GM23338 (cell line): ENCODE results near the gene MIB2.

Experiments
- CREB1 ChIP-seq: fragments of 250-450 bp; sonication (Bioruptor Pico); IDR thresholded peaks from 2 replicates; pipeline ENCODE4 v1.5.0; 2020; ENCODE audit warnings: low read depth, mild to moderate bottlenecking, moderate library complexity
- CTCF ChIP-seq, 2 experiments: fragments of 200-600 bp in 1 of 2; sonication (generic) in 1 of 2; conservative IDR thresholded peaks; 2 replicates each; pipeline versions ENCODE4 v1.5.1 to v1.6.1; 2016 to 2017; ENCODE audit warnings: antibody characterized with exemption in 2 of 2, low read depth in 2 of 2, mild to moderate bottlenecking in 2 of 2, moderate library complexity in 1 of 2
- EZH2 ChIP-seq: fragments of 200-600 bp; sonication (generic); IDR thresholded peaks from one replicate; pipeline ENCODE4 v1.8.0; 2017; ENCODE audit warnings: antibody characterized with exemption, mild to moderate bottlenecking, low read depth; ENCODE audit not compliant: unreplicated experiment
- EZH2phosphoT487 ChIP-seq: fragments of 200-600 bp; sonication (generic); IDR thresholded peaks from one replicate; pipeline ENCODE4 v1.8.1; 2018; ENCODE audit warnings: antibody characterized with exemption; ENCODE audit not compliant: unreplicated experiment
- POLR2AphosphoS5 ChIP-seq: IDR thresholded peaks from 2 replicates; pipeline ENCODE4 v1.6.1; 2016; ENCODE audit warnings: antibody characterized with exemption, low read depth
- REST ChIP-seq: IDR thresholded peaks from one replicate; pipeline ENCODE4 v1.6.1; 2018; ENCODE audit warnings: antibody characterized with exemption; ENCODE audit not compliant: unreplicated experiment
- STAT1 ChIP-seq: IDR thresholded peaks from one replicate; pipeline ENCODE4 v1.6.1; 2016; ENCODE audit warnings: antibody characterized with exemption; ENCODE audit not compliant: unreplicated experiment

- TF ChIP-seq CTCF (conservative IDR thresholded peaks at IDR 0.05; ENCODE audit: low read depth in 2 of 2), result no peak
- no peak for TF ChIP-seq EZH2
- TF ChIP-seq STAT1, result no peak
- TF ChIP-seq EZH2phosphoT487, result no peak
- no peak for TF ChIP-seq POLR2AphosphoS5
- peak; percentile 66 for TF ChIP-seq REST
- no peak for TF ChIP-seq CREB1 (CRISPR knock-in tag)
These were observed 15.1 kb upstream of the MIB2 start, which contains the start of gene FNDC10 for GRCh38 chr1:1599935-1600860.
